Stomach (tissue), 4 donors: ENCODE measurements around the gene RERE.

Experiments
- EP300 ChIP-seq: sonication (generic); formaldehyde crosslinking; IDR thresholded peaks from one replicate; pipeline ENCODE4 v1.6.1; 2017; ENCODE audit warnings: antibody characterized with exemption
- POLR2A ChIP-seq, 4 donors: fragments of 450-650 bp; IDR thresholded peaks; one replicate each; pipeline ENCODE4 v1.6.1; 2016; ENCODE audit warnings: antibody characterized with exemption in 4 of 4, control low read depth in 2 of 4, mild to moderate bottlenecking in 1 of 4, moderate library complexity in 1 of 4
- TF ChIP-seq, protein P1 (sequence below), 7 experiments: fragments of 450-650 bp in 4 of 7; fragments of 200-600 bp in 3 of 7; sonication (generic) in 3 of 7; IDR thresholded peaks; one replicate each; pipeline ENCODE4 v1.5.1; 2016 to 2019; ENCODE audit warnings: antibody characterized with exemption in 7 of 7, control low read depth in 2 of 7, mild to moderate bottlenecking in 1 of 7

DNA sequence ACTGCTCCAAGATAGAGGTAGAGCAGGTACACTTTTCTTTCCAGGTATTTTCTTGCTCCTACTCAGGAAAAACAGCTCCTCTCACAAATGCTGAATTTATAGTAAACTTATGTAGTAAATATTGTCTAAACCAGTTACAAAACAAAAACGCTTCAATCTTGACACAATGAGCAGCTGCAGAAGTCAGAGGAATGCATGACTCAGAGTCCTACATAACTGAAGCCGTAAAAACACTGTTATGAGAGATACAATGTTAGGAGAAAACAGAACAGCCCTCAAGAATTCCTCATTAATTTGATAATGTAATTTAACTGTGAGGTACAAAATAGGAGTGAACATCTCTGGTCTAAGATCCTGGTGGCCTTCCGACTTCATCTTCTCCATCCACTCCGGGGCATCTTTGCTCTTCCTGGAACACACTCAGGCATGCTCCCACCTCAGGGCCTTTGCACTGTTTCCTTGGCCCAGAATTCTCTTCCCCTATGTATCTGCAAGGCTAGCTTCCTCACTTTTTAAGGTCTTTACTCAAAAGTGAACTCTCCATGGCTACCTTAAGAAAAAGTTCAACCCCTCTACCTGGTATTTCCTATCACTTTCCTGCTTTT is 361.0 kb downstream of the RERE start:
- TF ChIP-seq POLR2A (IDR thresholded peaks at IDR 0.05): no peak
- TF ChIP-seq, protein P1, sequence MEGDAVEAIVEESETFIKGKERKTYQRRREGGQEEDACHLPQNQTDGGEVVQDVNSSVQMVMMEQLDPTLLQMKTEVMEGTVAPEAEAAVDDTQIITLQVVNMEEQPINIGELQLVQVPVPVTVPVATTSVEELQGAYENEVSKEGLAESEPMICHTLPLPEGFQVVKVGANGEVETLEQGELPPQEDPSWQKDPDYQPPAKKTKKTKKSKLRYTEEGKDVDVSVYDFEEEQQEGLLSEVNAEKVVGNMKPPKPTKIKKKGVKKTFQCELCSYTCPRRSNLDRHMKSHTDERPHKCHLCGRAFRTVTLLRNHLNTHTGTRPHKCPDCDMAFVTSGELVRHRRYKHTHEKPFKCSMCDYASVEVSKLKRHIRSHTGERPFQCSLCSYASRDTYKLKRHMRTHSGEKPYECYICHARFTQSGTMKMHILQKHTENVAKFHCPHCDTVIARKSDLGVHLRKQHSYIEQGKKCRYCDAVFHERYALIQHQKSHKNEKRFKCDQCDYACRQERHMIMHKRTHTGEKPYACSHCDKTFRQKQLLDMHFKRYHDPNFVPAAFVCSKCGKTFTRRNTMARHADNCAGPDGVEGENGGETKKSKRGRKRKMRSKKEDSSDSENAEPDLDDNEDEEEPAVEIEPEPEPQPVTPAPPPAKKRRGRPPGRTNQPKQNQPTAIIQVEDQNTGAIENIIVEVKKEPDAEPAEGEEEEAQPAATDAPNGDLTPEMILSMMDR (IDR thresholded peaks at IDR 0.05): no peak
- TF ChIP-seq EP300: no peak
